ENCODE measurements around the gene GAPDHS.

DNA sequence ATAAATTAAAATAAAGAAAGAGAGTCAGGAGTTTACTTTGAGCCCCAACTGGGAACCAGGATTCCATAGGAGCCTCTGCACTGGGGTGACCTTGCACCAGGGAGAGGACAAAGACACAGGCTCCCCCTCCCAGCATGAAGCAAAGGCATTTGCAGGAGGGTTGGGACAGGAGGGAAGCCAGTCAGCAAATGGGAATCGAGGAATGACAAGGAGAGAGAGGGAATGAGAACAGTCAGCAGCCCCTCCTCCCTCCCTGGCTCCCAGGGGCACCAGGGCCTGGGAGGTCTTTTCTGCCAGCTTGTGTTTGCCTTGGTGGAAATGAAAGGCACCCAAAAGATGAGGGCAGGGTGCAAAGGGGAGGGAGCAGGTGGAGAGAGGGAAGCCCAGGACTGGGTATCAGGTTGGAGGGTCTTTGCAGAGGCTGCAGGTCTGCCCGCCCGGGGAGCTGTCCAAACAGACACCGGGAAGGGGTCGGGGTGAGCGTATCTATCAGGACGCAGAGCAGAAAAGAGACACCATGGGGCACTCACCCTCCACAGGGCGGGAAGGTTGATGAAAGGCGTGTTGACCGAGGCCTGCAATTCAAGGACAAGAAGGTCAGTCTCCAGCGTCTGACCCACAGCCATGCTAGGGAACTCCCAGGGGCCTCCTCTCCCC, 8.9 kb upstream of the GAPDHS start:
- TF ChIP-seq EZH2 (IDR thresholded peaks at IDR 0.05; ENCODE audit: insufficient read depth, poor library complexity, severe bottlenecking) (no peak), EZH2phosphoT487 (IDR thresholded peaks at IDR 0.05; ENCODE audit: insufficient read depth, low read depth) (no peak)

All from GM23248 (cell line).